Activated CD4-positive, alpha-beta T cell treated with anti-CD3 and anti-CD28 coated beads for 24 hours (primary cell): ENCODE data around the gene CCDC185.
"Not testable (repeated sequence)": the region's sequence is repeated elsewhere in the genome, so short reads cannot be mapped to it uniquely, and the experiment has no call there.

Experiments used
- DNase-seq, 2 donors: peaks; one replicate each; pipeline ENCODE4 v3.0.0-alpha.2; 2020; ENCODE audit warnings: low read depth in 2 of 2

Gene CCDC185

DNA sequence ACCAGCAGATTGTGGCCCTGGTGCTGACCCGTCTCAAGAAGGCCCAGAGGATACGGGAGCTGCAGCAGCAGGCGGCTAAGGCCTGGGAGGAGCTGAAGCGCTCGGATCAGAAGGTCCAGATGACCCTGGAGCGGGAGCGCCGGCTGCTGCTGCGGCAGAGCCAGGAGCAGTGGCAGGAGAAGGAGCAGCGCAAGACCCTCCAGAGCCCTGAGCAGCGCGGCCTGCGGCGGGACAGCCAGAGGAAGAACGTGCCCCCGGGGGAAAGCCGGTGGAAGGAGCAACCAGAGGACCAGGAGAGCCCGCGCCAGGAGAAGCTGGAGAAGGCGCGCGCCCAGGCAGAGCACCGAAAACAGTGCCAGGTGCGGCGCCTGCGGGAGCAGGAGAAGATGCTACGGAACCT is 1.0 kb downstream of the CCDC185 start:
- DNase-seq, result no peak

DNA sequence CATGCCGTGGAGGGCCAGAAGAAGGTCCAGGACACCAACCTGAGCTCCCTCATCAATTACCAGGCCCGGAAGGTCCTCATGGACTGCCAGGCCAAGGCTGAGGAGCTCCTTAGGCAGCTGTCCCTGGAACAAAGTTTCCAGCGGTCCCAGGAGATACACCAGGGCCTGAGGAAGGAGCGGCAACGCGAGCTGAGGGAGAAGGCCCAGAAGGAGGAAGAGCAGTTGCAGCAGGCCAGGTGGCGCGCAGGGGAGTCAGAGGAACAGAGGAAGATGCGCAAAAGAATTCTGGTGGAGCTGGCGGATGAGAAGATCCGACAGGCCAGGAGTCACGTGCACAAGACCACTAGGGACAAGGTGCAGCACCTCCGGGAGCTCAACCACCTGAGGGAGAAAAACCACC is 1.5 kb downstream of the CCDC185 start:
- DNase-seq, result no peak

DNA sequence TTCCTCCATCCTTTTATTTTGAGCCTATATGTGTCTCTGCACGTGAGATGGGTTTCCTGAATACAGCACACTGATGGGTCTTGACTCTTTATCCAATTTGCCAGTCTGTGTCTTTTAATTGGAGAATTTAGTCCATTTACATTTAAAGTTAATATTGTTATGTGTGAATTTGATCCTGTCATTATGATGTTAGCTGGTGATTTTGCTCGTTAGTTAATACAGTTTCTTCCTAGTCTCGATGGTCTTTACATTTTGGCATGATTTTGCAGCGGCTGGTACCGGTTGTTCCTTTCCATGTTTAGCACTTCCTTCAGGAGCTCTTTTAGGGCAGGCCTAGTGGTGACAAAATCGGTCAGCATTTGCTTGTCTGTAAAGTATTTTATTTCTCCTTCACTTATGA is 6.2 kb downstream of the CCDC185 start:
- DNase-seq, result not testable (repeated sequence)

DNA sequence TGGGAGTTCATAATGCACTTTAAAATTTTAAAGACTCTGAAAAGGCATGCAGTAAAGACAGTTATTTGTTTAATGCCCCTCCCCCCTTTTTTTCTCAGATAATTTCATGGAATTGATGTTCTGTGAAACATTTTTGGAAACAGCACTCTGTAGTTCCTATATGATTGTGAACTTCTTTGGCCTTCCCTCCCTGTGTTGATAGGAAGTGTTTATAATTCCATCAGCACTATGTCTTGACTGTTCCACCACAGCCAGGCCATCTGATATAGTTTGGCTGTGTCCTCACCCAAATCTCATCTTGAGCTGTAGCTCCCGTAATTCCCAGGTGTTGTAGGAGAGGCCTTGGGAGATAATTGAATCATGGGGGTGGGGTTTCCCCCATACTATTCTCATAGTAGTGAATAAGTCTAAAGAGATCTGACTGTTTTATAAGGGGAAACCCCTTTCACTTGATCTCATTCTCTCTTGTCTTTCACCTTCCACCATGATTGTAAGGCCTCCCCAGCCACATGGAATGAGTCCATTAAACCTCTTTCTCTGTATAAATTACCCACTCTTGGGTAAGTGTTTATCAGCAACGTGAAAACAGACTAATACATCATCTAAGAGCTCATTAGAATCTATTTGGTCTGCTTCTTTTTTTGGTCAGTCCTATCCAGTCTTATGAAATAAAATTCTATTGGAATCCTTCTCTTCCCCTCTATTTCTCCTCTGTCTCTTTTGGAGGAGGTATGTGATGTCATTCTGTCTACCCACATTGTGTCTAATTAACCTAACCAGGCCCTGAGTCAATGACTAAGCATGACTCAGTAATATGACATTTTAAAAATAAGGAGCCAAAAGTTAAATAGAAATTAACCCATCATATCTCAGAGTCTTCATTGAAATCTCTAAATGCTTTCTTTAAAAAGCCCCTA is 8.9 kb downstream of the CCDC185 start:
- DNase-seq, result peak in 1 of 2 donors; percentile 3

DNA sequence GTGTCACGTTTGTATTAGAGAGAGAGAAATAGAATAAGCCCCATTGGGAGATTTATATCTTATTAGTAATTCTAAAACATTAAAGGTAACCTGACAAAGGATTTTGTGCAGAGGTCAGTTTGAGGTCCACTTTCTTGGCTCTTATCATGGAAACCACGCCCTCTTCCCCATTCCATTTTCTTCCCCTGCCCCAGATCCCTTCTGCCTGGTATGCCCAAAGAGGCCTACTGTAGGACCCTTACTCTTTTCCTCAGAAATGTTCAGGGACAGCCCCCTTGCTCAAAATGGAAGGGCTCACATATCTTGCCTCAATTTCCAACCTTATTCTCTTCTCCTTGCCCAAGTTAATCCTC is 9.6 kb downstream of the CCDC185 start:
- no peak for DNase-seq

DNA sequence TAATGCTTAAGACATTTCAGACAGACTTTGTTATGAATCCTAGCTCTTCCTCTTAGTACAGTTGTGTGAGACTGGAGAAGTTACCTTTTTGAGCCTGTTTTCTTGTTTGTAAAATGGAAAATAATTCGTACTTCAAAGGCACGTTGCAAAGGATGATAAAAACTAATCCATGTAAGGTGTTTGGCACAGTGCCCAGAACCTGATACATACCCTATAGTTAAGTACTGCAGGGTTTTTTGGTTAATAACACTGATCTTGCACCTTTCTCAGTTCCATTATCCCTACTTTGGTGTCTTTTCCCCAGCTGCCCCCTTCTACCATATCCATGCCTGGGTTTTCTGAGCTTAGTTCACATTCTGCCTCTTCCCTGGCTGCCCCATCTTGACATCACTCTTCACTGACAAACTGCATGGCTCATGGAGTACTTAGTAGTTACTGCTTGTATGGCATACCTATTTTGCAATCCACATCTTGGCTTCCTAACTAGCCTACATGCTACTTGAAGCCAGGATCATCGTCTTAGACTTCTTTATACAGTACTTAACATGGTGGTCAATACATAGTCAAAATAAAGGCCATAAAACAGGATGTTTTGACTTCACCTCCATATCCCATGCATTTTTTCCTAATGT is 10.1 kb downstream of the CCDC185 start:
- DNase-seq, result no peak

DNA sequence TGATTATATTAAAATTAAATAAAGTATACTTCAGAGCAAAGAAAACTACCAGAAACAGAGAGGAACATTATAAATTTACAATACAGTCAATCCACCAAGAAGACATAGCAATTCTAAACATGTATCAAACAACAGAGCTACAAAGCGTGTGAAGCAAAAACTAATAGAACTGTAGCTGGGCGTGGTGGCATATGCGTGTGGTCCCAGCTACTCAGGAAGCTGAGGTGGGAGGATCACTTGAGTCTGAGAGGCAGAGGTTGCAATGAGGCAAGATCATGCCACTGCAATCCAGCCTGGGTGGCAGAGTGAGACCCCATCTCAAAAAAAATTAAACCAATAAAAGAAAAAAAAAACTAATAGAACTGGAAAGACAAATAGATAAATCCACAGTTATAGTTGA is 12.3 kb downstream of the CCDC185 start:
- DNase-seq, result no peak

DNA sequence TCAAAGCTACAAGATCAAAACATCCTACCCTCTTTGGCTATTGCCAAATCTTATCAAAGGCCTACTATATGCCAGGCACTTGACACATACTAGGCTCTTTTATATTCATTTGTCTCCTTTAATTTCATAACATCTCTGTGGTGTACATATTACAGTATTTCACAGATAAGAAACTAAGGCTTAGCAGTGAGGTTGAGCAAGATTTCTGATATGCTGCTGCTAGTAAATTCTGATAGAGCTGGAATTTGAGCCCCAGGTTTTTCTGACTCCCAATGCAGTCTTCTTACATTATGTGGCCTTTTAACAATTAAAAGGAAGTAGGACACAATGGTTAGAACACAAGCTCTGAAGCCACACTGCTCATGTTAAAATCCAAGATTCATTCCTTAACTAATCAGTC is 16.8 kb downstream of the CCDC185 start:
- no peak for DNase-seq

DNA sequence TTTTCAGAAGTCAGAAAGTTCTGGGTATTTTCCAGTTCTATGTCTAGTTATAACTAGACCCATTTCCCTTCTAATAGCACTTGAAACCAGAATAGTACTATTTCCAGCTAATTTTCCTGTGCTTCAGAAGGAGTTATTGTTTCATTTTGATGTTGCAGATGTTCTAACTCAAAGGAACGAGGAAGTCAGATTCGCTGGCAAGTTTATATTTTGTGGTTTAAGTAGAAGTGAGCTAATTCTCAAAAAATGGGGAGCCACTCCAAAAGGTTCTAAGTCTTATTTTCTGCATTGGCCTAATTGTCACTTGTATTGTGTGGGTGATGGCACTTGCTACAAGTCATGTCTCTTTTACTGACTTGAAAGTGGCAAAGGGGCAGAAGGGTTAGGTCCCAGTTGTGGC is 18.1 kb downstream of the CCDC185 start:
- no peak for DNase-seq

DNA sequence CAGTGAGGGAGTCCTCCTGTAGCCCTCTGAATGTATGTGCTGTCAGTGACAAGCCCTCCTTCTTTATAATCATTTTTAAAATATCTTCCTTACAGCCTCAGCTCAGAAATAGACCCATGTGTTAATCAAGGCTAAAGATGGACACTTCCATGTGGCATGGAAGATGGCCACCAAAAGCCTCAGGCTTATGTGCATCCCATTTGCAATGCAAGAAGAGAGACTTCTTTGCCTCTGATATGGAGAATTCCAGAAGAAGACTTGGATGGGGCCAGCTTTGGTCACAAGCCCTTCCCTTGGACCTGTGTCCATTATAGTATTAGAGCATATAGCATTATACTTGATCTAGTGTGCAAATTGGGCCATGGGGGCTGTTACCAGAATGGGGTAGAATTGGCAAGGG is 18.5 kb downstream of the CCDC185 start:
- DNase-seq, result no peak

DNA sequence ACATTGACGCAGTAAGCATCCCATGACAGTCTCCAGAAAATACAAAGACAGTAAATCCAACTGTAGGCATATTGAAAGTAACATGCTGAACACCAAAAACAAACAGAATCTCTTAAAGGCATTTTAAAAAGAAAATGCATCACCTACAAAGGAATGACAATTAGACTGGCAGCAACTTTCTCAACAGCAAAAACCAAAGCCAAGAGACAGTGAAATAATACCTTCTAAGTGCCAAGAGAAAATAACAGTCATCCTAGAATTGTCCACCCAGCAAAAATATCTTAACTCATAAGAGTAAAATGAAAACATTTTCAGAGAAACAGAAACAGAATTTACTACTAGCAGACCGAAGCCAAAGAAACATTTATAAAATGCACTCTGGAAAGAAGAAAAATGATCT is 20.0 kb downstream of the CCDC185 start:
- DNase-seq, result no peak

DNA sequence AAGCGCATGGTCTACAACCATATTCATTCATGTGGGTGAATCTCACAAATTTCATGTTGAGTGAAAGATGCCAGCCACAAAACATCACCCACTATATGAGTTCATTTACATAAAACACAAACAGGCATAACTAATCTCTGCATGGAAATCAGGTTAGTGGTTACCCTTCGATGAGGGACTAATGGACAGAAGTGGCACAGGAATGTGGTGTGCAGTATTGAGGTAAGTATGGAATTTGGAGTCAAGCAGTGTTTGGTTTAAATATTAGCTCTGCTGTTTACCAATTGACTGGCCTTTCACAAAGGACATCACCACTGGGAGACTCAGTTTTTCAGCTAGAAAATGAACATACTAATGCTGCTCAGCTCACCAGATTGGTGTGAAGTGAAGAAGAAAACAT is 24.2 kb downstream of the CCDC185 start:
- DNase-seq, result no peak

DNA sequence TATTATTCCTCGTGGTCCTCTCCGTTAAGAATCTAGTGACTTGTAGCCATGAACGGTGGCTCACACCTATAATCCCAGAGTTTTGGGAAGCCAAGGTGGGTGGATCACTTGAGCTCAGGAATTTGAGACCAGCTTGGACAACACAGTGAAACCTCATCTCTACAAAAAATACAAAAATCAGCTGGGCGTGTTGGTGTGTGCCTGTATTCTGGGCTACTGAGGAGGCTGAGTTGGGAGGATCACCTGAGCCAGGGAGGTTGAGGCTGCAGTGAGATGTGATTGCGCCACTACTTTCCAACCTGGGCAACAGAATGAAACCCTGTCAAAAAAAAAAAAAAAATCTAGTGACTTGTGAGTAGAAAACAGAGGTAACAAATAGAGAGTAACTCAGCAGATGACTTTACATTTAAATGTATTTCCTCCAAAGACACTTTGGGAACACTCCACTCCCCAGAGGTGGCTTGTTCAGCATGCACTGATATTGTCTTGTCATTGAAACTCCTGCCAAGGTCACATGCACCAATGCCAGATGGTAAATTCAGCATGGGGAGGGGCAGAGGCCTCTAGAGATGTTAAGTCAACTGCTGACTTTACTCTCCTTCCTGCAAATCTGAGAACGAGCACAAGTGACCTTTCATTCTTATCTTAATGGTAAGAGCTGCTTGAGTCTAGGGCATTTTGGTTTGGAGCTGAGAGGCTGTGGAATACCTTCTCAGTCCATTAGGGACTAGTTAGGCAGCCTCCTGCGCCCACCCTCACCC is 24.9 kb downstream of the CCDC185 start:
- no peak for DNase-seq

DNA sequence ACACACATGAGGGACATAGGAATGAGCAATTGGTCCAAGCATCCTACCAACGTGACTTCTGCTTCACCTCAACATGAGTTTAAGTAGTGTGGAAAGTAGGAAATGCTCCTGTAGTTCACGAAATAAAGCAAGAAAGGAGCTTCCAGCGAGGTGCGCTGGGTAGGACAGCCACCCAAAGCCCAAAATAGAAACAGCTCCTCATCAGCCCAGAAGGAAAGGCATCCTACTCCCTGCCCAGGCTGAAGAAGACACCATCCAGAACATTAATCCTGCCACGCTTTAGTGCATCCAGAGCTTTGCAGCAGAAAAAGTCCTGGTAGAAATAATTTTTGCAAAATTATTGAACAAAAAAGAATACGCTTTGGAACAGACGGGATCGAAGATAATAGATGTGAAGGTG is 25.9 kb downstream of the CCDC185 start:
- DNase-seq, result no peak

DNA sequence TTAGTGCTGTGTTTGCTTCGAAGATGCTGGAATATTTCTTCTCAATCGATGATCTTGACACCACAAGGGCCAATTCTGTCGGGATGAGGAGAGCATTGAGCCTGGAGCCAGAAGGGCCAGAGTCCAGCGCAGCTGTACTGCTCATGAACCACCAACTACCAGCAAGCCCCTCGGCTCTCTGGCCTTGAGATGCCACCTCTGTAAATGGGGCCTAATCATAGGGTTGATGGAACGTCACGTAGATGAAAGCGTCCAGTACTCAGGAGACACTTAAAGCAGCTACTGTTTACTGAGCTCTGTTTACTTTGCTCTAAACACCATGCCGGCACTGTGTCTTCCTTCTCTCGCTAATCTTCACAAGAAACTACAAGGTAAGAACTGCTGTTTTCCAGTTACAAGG is 26.3 kb downstream of the CCDC185 start:
- no peak for DNase-seq

DNA sequence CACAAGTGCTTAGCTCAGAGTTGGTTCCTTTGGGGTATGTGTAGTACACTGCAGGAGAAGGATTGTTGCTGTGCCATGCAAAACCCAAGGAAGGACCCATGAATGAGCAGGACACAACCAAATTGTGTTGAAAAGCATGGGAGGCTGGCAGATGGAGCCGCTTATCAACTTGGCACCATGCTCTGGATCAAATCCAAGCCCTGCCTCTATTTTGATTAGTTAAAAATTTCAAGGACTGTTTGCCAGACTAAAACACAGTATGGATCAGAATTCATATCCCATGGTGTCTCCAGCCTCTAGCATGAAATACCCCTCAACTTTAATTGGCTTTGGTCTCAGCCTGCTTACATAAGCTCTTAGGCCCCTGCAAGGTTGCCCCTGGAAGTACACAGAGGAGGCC is 27.8 kb downstream of the CCDC185 start:
- DNase-seq, result no peak

DNA sequence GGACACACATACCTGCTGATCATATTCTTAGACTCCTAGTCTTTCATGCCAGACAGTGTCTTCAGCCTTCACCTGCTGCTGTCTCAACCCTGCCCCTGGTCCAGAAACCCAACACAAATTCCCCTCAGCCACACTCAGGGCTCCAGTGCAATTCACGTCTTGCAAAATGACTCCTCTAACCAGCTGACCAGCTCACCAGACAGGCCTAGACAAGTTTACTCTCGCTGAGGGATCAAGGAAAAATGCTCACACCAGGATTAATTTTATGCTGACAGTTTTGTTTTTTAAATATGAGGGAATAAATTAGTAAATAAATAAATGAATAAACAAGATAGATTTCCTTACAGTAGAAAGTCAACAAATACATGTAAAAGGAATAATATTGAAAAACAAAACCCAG is 28.5 kb downstream of the CCDC185 start:
- no peak for DNase-seq

DNA sequence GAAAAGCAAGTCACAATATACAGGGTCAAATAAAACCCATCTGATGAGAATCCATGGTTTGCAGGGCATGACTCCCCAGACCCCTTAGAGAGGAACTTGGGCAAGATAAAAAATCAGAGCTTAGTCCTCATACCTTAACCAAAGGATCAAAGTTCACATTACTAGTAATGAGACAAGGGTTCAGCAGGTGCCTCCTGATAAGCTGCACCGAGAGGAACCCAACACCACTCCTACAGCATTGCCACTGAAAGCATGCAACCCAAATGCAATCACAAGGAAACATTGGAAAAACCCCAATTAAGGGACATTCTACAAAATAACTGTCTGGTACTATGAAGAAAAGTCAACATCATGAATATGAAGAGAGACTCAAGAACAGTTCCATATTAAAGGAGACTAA is 29.7 kb downstream of the CCDC185 start:
- no peak for DNase-seq

DNA sequence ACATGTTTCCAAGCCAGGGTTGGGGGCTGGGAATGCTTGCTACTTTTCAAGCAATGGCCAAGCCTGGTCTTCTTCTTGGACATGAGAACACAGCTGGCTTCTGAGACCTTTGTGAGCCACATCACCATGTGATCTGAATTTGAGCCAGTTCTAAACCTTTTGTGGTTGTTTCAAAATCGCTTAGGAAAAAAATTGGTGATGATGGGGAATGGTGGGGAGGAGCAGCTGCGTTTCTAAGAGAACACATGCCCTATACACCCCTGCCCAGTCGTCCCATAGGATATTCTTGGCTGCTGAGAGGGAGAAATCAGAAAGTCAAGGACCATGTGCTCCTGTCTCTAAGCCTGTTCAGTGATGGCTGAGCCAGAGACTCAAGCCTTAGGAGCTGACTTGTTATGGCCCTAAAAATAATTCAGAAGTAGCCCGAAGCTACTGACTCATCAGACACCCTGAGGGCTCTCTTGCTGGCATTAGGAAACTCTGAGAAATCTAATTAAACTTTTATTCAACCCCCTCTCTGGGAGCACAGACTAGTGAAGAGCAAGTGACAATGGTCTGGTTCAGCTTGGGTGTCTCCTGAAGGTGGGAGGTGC is 30.5 kb downstream of the CCDC185 start:
- DNase-seq, result no peak

DNA sequence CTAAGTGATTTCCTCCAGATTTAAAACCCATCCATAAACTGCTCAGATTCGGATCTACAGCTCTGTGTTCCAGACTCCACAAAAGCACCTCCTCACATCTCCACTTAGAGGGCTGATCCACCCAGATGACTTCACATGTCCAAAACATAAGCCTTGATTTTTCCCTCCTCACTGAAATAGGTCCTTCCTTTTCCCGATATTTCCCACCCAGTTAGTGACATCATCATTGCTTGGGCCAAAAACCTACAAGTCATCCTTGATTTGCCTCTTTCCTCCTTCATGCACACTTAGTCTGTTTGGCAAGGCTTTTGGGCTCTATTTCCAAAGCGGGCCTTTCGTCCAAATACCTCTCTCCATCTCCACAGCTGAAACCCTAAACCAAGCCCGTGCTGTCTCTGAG is 32.3 kb downstream of the CCDC185 start:
- DNase-seq, result no peak

DNA sequence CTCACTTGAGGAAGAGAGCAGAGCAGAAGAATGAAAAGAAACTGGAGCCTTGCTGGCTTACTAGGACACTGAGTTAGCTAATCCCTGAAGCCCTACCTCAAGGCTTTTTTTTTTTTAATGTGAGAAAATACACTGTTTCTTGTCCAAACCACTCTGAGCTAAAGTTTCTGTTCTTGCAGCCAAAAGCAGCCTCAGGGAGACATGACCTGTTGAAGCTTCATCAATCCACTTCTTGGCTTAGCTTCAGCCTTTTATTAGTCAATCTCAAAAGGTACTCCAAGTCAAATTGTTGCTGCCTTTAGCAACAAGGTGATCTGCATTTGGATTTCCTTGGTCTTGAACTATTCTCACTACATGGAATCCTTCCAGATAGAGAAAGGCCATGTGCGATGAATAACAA is 33.7 kb downstream of the CCDC185 start:
- DNase-seq, result no peak

DNA sequence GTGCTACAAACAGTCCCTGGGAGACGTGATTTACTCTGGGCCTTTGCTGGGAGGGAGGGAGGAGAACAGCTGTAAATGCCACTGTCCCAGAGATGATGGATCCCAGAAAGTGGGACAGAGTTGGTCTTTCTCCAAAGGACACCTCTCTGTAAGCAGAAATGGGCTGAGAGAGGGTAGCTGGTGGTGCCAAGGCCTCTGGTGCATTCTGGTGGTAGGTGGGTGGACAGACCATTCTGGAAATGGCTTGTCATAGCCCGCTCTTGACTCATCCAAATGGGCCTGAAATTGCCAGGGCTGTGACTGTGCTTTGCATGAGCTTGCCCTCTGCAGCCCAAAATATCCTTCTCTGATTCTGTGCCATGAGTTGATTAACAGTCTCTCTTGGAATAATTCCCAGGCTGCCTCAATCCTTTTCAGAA is 36.1 kb downstream of the CCDC185 start:
- DNase-seq, result no peak
